ENCODE data around the gene KCNE1. TPM values are rescaled to one million over a fixed set of nuclear protein-coding genes. Genes with fewer than 3 reads are reported as not detected.

KCNE1 gene
- total and polyA plus RNA-seq, 2 of the 13 experiments (the other 11 are each of a cell fraction or from before 2014, with no cell fraction given) = 0.35 TPM; not detected in 1

DNA sequence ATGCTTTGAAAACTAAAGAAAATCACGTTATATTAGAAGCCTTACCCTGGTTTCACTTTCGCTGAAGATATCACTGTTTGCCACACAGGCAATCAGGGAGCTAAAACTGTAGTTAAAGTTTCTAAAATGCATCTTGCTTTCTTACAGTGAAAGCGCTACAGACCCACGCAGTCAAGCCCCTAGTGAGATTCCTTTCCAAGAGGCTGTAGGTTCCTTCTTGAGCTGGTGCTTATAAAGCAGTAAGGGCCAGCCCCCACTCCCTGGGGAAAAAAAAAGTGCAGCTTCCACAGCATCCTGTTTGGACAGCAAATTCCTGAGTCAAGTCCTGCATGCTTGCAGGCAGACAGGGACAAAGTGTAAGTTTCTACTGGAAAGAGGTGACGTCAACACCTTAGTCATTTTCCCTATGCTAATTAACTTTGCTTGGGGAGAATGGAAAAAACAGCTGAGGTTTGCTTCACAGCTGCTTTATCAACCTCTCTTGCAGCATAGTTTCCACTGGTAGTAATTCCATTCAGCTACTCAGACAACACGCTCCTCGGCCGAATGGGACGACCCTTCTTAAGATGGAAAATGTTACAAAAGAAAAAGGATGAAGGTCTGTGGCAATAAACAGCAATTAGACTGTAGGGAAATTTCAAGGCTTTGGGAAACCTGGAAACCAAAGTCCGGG is 14.7 kb upstream of the KCNE1 start (continued):
- TF ChIP-seq ZNF331 (CRISPR knock-in tag; IDR thresholded peaks at IDR 0.05) = peak; percentile 62; the same call in 1 of the 2 replicates
- TF ChIP-seq CREB1 (IDR thresholded peaks at IDR 0.05) = peak; percentile 93
- peak; percentile 85 for TF ChIP-seq CREB1 (CRISPR knock-in tag; IDR thresholded peaks at IDR 0.05)
- no peak for TF ChIP-seq HNRNPL (IDR thresholded peaks at IDR 0.05; ENCODE audit: low read depth, low read length)
- TF ChIP-seq RFXAP (CRISPR knock-in tag; IDR thresholded peaks at IDR 0.05; ENCODE audit: borderline replicate concordance) = 0 out of 2 replicates have a peak, but pooled peaks have one; percentile 52
- TF ChIP-seq FOXK1 (CRISPR knock-in tag; IDR thresholded peaks at IDR 0.05; ENCODE audit: borderline replicate concordance, low read depth) = 0 out of 2 replicates have a peak, but pooled peaks have one; percentile 65
- TF ChIP-seq PAX8 (CRISPR knock-in tag; IDR thresholded peaks at IDR 0.05; ENCODE audit: borderline replicate concordance) = no peak
- no peak for TF ChIP-seq HNRNPUL1 (IDR thresholded peaks at IDR 0.05; ENCODE audit: low read depth, low read length)
- TF ChIP-seq NFE2 (CRISPR knock-in tag; IDR thresholded peaks at IDR 0.05) = no peak
- TF ChIP-seq, protein P1, sequence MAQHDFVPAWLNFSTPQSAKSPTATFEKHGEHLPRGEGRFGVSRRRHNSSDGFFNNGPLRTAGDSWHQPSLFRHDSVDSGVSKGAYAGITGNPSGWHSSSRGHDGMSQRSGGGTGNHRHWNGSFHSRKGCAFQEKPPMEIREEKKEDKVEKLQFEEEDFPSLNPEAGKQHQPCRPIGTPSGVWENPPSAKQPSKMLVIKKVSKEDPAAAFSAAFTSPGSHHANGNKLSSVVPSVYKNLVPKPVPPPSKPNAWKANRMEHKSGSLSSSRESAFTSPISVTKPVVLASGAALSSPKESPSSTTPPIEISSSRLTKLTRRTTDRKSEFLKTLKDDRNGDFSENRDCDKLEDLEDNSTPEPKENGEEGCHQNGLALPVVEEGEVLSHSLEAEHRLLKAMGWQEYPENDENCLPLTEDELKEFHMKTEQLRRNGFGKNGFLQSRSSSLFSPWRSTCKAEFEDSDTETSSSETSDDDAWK (CRISPR knock-in tag; IDR thresholded peaks at IDR 0.05) = no peak
- TF ChIP-seq SNAPC2 (CRISPR knock-in tag; IDR thresholded peaks at IDR 0.05) = peak; percentile 86; the same call in 1 of the 2 replicates
- TF ChIP-seq, protein P2, sequence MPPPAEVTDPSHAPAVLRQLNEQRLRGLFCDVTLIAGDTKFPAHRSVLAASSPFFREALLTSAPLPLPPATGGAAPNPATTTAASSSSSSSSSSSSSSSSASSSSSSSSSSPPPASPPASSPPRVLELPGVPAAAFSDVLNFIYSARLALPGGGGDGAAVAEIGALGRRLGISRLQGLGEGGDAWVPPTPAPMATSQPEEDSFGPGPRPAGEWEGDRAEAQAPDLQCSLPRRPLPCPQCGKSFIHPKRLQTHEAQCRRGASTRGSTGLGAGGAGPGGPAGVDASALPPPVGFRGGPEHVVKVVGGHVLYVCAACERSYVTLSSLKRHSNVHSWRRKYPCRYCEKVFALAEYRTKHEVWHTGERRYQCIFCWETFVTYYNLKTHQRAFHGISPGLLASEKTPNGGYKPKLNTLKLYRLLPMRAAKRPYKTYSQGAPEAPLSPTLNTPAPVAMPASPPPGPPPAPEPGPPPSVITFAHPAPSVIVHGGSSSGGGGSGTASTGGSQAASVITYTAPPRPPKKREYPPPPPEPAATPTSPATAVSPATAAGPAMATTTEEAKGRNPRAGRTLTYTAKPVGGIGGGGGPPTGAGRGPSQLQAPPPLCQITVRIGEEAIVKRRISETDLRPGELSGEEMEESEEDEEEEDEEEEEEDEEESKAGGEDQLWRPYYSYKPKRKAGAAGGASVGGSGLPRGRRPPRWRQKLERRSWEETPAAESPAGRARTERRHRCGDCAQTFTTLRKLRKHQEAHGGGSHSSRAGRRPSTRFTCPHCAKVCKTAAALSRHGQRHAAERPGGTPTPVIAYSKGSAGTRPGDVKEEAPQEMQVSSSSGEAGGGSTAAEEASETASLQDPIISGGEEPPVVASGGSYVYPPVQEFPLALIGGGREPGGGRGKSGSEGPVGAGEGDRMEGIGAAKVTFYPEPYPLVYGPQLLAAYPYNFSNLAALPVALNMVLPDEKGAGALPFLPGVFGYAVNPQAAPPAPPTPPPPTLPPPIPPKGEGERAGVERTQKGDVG (CRISPR knock-in tag; IDR thresholded peaks at IDR 0.05; ENCODE audit: borderline replicate concordance) = no peak
- TF ChIP-seq, protein P3, sequence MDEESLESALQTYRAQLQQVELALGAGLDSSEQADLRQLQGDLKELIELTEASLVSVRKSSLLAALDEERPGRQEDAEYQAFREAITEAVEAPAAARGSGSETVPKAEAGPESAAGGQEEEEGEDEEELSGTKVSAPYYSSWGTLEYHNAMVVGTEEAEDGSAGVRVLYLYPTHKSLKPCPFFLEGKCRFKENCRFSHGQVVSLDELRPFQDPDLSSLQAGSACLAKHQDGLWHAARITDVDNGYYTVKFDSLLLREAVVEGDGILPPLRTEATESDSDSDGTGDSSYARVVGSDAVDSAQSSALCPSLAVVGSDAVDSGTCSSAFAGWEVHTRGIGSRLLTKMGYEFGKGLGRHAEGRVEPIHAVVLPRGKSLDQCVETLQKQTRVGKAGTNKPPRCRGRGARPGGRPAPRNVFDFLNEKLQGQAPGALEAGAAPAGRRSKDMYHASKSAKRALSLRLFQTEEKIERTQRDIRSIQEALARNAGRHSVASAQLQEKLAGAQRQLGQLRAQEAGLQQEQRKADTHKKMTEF (CRISPR knock-in tag; IDR thresholded peaks at IDR 0.05) = peak; percentile 66
- TF ChIP-seq ZFX (CRISPR knock-in tag; IDR thresholded peaks at IDR 0.05; ENCODE audit: low read depth) = peak; percentile 43
- TF ChIP-seq ZNF12 (CRISPR knock-in tag; IDR thresholded peaks at IDR 0.05) = no peak
- TF ChIP-seq, protein P4, sequence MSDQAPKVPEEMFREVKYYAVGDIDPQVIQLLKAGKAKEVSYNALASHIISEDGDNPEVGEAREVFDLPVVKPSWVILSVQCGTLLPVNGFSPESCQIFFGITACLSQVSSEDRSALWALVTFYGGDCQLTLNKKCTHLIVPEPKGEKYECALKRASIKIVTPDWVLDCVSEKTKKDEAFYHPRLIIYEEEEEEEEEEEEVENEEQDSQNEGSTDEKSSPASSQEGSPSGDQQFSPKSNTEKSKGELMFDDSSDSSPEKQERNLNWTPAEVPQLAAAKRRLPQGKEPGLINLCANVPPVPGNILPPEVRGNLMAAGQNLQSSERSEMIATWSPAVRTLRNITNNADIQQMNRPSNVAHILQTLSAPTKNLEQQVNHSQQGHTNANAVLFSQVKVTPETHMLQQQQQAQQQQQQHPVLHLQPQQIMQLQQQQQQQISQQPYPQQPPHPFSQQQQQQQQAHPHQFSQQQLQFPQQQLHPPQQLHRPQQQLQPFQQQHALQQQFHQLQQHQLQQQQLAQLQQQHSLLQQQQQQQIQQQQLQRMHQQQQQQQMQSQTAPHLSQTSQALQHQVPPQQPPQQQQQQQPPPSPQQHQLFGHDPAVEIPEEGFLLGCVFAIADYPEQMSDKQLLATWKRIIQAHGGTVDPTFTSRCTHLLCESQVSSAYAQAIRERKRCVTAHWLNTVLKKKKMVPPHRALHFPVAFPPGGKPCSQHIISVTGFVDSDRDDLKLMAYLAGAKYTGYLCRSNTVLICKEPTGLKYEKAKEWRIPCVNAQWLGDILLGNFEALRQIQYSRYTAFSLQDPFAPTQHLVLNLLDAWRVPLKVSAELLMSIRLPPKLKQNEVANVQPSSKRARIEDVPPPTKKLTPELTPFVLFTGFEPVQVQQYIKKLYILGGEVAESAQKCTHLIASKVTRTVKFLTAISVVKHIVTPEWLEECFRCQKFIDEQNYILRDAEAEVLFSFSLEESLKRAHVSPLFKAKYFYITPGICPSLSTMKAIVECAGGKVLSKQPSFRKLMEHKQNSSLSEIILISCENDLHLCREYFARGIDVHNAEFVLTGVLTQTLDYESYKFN (CRISPR knock-in tag; conservative IDR thresholded peaks at IDR 0.05) = peak; percentile 88
- no peak for TF ChIP-seq RORA (CRISPR knock-in tag; IDR thresholded peaks at IDR 0.05)
- peak; percentile 72 for TF ChIP-seq KMT2B (CRISPR knock-in tag; IDR thresholded peaks at IDR 0.05)
- TF ChIP-seq KAT8 (CRISPR knock-in tag; IDR thresholded peaks at IDR 0.05) = peak; percentile 68
